IPS DF 6.9 (cell line): Measurements from ENCODE around the gene ZBTB16.

Experiments used
- DNase-seq: peaks from one replicate; pipeline ENCODE4 v3.0.0-alpha.2; 2013; ENCODE audit warnings: low read depth, low spot score
- H3K27ac ChIP-seq: one replicate; pipeline ENCODE4 v1.5.1; 2013; ENCODE audit warnings: low read length, control low read depth
- H3K27me3 ChIP-seq: 2 replicates; pipeline ENCODE4 v1.6.1; 2013; ENCODE audit warnings: mild to moderate bottlenecking, low read length; ENCODE audit not compliant: control insufficient read depth, insufficient read depth
- H3K36me3 ChIP-seq: 2 replicates; pipeline ENCODE4 v1.6.1; 2013; ENCODE audit warnings: low read length; ENCODE audit not compliant: control insufficient read depth, insufficient read depth
- H3K4me1 ChIP-seq: 2 replicates; pipeline ENCODE4 v1.6.1; 2013; ENCODE audit warnings: low read length; ENCODE audit not compliant: control insufficient read depth, insufficient read depth
- H3K4me3 ChIP-seq: 2 replicates; pipeline ENCODE4 v1.5.1; 2013; ENCODE audit warnings: mild to moderate bottlenecking, low read length
- H3K9me3 ChIP-seq: 2 replicates; pipeline ENCODE4 v1.6.1; 2013; ENCODE audit warnings: low read length, inconsistent platforms; ENCODE audit not compliant: control insufficient read depth, insufficient read depth
- WGBS: extraction: QIAGEN DNeasy Blood & Tissue Kit; methylation state at CpG from one replicate; pipeline ENCODE4 v1.1.7; 2013; ENCODE audit warnings: mixed read lengths, missing lambda C conversion rate; ENCODE audit not compliant: insufficient read length, insufficient coverage; 5-methylcytosine and 5-hydroxymethylcytosine counted together

Gene ZBTB16

DNA sequence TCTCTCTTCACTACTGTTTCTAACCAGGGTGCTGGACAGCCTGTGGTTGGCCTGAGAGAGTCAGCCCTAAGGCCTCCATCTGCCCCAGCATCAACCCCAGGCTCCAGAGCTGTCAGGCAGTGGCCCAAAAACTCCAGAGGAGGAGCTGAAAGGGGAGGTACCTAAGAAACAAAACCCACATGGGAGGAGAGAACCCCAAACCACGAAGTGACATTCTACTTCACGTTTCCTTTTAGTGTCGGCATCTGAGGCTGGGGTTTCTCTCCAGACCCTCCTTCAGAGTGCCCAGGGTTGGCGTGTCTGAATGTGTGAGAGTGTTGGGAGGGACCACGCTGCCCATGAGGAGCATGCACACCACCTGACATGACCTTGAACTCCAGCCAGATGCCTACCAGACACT, 166.8 kb downstream of the ZBTB16 start:
- peaks cover 3% of the 10 kb centered on the region; the same call in 1 of the 2 replicates for H3K4me1 ChIP-seq
- H3K36me3 ChIP-seq = no peaks in the 10 kb centered on the region
- H3K4me3 ChIP-seq = no peak overlapping the region
- no peak overlapping the region for H3K27ac ChIP-seq
- WGBS = no CpG with 5 or more reads among the region's 5 CpGs
- DNase-seq = no peak
- H3K9me3 ChIP-seq = no peaks in the 10 kb centered on the region
- H3K27me3 ChIP-seq = no peaks in the 10 kb centered on the region

DNA sequence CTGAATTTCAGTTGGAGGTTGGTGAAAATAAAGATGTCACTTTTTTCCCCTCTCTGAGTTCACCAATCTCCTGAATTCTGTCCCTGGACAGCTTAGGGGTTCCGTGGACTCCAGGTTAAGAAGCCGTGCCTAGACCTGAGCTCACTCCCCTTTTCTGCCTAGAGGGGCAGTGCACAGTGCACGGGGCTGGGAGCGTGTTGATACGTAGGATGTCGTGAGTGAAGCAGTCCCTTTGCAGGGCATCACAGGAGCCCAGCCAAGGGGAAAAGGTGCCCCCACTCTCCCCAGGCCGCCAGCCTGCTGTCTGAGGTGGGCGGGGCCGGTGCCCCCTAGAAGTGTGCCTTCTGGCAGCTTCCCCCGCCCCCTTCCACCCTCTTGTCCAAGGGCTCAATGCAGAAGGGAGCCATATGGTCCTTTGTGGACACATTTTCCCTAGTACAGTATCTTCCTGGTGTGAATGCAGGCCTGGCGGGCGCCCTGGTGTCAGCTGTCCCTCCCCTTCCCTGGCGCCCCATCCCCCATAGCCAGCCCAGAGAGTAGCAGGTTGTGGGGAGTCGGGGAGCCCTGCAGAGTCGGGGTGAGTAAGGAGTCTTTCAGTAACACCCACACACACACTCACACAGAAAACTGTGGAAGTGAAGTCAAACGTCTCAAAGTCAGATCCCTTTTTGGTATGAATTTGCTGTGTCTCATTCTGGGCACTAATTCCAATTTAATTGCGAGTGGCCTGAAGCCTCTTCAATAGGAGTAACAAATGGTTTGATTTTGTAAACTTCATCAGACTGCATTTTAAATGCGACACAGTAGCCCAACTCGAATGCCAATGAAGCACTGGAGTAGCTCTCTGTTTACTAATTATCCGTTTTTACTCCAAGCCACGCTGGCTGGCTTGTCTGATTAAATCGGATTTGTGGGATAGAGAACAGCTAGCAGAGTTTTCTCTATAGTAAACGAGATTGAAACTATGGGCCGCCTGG, 169.2 kb downstream of the ZBTB16 start:
- H3K27me3 ChIP-seq = no peaks in the 10 kb centered on the region

DNA sequence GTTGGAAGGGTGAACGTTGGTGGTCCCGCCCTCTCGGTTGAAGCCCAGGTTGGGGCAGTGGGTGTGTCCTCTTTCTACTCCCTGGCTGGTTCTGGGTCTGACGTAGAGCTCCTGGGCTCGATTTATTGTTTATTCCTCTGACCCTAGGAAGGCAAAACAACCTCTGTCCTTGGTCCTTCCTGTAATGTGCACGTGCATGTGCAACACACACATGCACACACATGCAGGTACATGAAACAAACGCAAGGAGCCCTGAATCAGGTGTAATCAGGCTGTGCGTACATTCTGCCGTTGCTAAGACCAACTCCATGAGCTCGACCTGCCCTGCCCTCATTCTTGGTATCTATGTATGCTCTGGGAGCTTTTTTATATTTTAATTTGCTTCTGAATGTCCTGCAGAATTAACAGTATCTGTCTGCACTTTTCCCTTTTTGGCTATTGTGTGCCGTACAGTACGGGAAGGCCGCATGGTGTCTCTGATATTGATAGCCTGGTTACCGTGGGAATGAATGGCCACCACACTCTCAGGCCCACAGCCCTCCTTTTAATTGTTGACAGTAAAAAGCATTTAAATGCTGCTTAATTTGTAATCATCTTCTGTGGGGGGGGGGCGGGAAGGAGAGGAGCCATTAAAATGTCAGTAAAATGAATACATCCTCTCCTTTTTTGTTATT, 170.7 kb downstream of the ZBTB16 start:
- no peak overlapping the region for H3K27ac ChIP-seq
- whole genome bisulfite sequencing = no CpG with 5 or more reads among the region's 15 CpGs
- no peaks in the 10 kb centered on the region for H3K9me3 ChIP-seq

More for the DNA sequence above, 169.2 kb downstream of the ZBTB16 start:
- H3K4me3 ChIP-seq = no peak overlapping the region
- H3K4me1 ChIP-seq = peaks cover 3% of the 10 kb centered on the region; the same call in 1 of the 2 replicates
- WGBS = no CpG with 5 or more reads among the region's 24 CpGs
- DNase-seq = no peak
- H3K36me3 ChIP-seq = no peaks in the 10 kb centered on the region
- H3K9me3 ChIP-seq = no peaks in the 10 kb centered on the region
- no peak overlapping the region for H3K27ac ChIP-seq

DNA sequence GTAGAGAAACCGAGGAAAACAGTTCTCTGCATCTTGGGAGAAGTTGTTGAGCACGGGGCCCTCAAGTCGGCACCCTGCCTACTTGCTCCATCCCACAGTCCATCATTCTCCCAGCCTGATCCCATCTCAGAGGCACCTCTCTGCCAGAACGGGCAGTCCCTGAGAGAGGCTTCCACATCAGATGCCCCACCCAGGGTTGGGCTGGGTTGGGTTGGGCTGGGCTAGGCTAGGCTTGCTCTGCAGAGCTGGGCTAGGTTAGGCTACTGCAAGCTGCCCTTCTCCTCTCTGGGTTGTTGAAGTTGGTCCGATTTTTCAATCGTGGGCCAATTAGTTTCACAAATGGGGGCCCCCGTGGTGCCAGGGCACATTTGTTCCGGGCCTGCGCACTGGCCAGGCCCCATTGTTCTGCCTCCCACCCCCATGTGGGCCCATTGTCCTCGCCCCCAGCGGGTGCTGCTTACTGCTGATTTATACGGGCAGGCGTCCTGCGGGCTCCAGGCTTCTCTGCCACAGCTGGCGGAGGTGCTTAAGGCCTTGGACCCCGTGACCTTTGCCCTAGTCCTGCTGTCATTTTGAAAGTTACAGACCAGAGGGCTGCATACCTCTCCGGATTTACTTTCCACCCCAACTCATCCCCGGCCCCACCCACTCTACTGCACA, 173.0 kb downstream of the ZBTB16 start:
- H3K36me3 ChIP-seq = no peaks in the 10 kb centered on the region
- no peak overlapping the region for H3K27ac ChIP-seq
- no peak overlapping the region for H3K4me3 ChIP-seq
- H3K27me3 ChIP-seq = no peaks in the 10 kb centered on the region
- no peaks in the 10 kb centered on the region for H3K9me3 ChIP-seq
- no peak for DNase-seq
- WGBS = no CpG with 5 or more reads among the region's 18 CpGs
- H3K4me1 ChIP-seq = peaks cover 3% of the 10 kb centered on the region; the same call in 1 of the 2 replicates

More for the DNA sequence above, 170.7 kb downstream of the ZBTB16 start:
- no peak for DNase-seq
- no peak overlapping the region for H3K4me3 ChIP-seq
- no peaks in the 10 kb centered on the region for H3K36me3 ChIP-seq
- no peaks in the 10 kb centered on the region for H3K27me3 ChIP-seq
- H3K4me1 ChIP-seq = peaks cover 3% of the 10 kb centered on the region; the same call in 1 of the 2 replicates

DNA sequence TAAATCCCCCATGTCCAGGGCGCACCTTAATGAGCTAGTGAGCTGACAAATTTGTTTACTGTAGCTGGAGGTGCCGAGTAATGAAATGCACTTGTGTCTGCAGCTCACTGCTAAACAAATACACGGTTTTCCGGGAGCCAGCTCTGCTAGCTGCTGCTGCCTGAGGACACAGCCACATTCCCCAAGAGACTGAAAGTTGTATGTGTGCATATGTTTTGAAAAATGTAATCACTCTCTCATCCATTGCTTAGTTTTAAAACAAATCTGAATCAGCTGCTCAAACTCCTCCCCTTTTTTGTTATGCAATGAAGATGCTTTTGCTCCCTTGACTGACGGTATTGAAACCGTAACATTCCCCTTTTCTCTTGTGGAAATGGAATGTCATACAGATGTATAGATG, 174.2 kb downstream of the ZBTB16 start:
- no peak for DNase-seq
- H3K27me3 ChIP-seq = no peaks in the 10 kb centered on the region
- H3K4me3 ChIP-seq = no peak overlapping the region
- H3K36me3 ChIP-seq = no peaks in the 10 kb centered on the region
- WGBS = no CpG with 5 or more reads among the region's 6 CpGs
- H3K27ac ChIP-seq = no peak overlapping the region
- no peaks in the 10 kb centered on the region for H3K9me3 ChIP-seq
- H3K4me1 ChIP-seq = peaks cover under 1% of the 10 kb centered on the region; the same call in 1 of the 2 replicates

DNA sequence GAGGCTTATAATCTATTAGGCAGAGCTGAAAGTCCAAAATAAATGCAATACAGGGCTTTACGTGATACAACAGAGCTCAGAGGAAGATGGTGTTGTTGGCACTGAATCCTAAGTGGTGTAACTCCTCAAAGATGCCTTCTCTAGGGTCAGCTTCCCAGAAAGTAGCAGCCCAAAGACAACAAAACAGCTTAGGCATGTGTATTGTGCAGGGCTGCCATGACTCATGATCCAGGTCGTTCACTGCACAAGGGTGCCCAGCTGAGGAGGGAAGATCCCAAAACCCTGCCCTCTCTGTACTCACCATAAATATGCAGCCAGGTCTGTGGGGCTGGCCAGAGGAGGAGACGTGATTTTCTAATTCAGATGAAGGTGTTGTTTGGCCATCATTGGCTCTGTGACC, 177.3 kb downstream of the ZBTB16 start:
- Histone ChIP-seq H3K36me3 (no peaks in the 10 kb centered on the region), H3K4me1 (no peaks in the 10 kb centered on the region), H3K9me3 (no peaks in the 10 kb centered on the region), H3K4me3 (no peak overlapping the region), H3K27me3 (no peaks in the 10 kb centered on the region), H3K27ac (no peak overlapping the region)
- no peak for DNase-seq
- WGBS = no CpG with 5 or more reads among the region's 3 CpGs

DNA sequence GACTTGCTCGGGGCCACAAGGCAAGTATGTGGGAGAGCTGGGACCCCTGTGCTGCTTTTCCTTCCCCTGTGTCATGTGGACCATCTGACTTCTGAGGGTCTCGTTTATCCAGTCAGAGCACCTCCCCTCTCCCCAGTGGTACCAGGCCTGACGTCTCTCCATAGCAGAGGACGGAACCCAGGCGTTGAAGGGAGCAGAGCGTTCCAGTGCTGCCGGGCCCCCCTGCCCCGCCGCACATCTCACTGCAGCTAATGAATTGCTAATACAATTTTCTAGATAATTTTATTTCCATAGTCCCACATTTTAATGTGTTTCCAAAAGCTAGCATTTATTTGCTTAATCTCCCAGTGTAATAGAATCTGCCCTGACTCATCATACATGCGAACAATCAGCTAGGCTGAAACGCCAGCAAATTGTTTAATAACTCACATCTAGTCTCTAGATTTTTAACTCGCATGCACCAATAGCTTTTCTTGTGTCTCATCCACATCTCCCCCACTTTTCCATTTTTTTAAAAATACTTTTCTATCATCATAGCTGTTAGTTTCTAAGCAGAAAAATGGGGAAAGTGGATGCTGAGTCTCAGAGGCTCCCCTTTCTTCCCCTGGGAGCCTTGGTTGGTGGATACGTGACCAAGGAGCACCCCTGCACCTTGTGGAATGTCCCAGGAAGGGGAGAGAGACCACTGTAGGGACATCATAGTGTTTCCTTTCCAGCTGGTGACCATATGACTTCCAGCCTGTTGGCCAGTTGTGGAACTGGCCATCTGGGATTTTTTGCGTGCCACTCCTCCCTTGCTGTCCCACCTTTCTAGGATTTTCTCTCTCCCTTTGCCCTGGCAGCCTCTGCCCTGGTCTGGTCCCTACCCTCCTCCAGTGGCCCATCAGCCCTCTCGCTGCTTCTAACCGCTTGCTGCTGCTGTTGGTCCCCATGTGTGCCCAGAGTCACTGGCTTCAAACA, 178.1 kb downstream of the ZBTB16 start:
- Histone ChIP-seq H3K4me1 (no peaks in the 10 kb centered on the region), H3K36me3 (no peaks in the 10 kb centered on the region), H3K27me3 (no peaks in the 10 kb centered on the region), H3K27ac (no peak overlapping the region), H3K4me3 (no peak overlapping the region), H3K9me3 (no peaks in the 10 kb centered on the region)
- no CpG with 5 or more reads among the region's 16 CpGs for WGBS
- no peak for DNase-seq

DNA sequence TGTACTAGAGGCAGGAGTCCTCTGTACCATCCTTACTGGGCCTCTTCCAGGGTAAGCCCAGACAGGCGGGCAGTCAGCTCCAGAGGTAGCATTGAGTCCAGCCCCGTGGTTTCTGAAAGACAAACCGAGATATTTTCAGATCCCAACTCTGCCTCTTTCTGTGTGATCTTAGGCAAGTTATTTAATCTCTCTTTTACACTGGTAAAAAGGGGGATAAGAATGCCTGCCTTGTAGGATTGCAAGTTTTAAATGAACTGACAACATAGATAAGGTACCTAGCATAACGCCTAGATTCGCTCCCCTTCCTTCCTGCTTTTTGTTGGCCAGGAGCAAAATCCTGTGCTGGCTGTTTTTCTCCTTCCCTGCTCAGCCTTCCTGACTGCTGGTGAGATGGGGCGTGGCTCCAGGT, 180.2 kb downstream of the ZBTB16 start:
- Histone ChIP-seq H3K4me1 (no peaks in the 10 kb centered on the region), H3K4me3 (no peak overlapping the region), H3K27me3 (no peaks in the 10 kb centered on the region), H3K36me3 (no peaks in the 10 kb centered on the region), H3K27ac (no peak overlapping the region), H3K9me3 (no peaks in the 10 kb centered on the region)
- no CpG with 5 or more reads among the region's 6 CpGs for WGBS
- DNase-seq = no peak

DNA sequence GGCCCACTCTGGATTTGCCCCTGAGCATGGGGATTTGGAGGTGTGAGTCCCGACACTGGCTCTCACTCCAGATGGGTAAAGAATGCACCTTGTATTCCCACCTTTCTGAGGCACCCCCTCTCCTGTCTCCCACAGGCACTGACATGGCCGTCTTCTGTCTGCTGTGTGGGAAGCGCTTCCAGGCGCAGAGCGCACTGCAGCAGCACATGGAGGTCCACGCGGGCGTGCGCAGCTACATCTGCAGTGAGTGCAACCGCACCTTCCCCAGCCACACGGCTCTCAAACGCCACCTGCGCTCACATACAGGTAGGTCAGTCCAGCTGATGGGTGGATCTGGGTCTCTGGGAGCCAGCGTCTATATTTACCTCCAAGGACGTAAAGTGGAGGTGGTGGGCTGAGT, 182.5 kb downstream of the ZBTB16 start:
- Histone ChIP-seq H3K4me1 (no peaks in the 10 kb centered on the region), H3K27ac (no peak overlapping the region), H3K27me3 (no peaks in the 10 kb centered on the region), H3K9me3 (no peaks in the 10 kb centered on the region), H3K4me3 (no peak overlapping the region), H3K36me3 (no peaks in the 10 kb centered on the region)
- no peak for DNase-seq
- no CpG with 5 or more reads among the region's 15 CpGs for WGBS
